NCI-H82 treated with DMSO at 0.1 percent for 48 hours (cell line): ENCODE results near the gene TMOD3.
"Not testable (repeated sequence)": the region's sequence is repeated elsewhere in the genome, so short reads cannot be mapped to it uniquely, and the experiment has no call there.

Source experiments
- DNase-seq: peaks from one replicate; lab custom pipeline; 2025; ENCODE audit not compliant: unreplicated experiment; lab: John Stamatoyannopoulos, UW

Gene TMOD3

DNA sequence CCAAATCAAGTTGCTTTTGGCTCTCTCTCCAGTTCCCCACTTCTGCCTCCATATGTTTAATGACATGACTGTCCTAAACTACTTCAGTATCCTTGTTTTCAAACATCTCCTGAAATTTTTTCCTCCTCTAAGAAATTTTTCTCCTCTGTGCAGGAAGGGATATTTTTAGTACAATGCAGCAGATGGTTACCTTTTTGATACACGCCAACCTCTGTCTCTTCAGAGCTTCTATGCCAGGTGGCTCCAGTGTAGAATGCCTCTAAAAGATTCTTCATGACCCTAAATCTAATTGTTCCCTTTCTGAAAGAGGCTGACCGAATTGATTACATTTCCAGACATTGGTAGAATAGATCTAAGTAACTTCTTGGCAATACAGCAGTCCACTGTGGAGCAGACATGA is 33.7 kb downstream of the TMOD3 start:
- DNase-seq = no peak

DNA sequence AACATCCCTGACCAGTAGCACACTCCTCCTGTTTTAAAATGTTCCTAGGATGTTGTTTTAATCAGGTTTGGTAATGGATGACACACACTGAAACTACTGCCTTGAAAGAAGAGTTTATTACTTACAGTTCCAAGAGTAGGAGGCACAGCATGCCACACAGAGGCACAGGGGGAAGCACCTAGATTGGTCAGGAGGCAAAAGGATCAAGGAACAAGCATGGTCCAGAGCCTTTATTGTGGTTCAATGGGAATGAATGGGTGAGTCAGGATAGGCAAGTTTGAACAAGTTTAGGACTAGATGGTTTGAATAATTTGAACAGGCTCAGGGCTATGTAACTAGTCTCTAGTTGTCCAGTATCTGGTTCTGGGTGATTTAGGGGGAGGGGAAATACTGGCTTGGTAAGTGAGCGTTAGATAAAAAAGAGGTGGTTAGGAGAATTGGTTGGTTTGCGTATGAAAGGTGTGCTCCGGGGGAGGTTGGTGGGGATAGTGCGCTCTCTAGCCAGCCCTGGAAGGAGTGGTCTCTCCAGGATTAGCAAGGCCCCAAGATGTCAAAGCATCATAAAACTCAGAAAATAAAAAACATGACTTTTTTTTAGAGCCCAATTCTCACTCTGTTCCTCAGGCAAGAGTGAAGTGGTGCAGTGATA is 35.1 kb downstream of the TMOD3 start:
- DNase-seq = no peak

- DNase-seq = no peak
Measured at GRCh38 chr15:51865317-51865716, 35.9 kb downstream of the TMOD3 start.

DNA sequence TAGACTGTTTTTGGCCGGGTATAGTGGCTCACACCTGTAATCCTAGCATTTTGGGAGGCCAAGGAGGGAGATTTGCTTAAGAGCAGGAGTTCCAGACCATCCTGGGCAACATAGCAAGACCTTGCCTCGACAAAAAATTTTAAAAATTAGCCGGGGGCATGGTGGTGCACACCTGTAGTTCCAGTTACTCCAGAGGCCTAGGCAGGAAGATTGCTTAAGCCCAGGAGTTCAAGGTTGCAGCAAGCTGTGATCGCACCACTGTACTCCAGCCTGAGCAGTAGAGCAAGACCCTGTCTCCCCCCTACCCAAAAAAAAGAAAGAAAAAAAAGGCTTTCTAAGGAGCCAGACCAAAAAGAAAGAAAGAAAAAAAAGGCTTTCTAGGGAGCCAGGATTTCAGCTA is 36.7 kb downstream of the TMOD3 start:
- DNase-seq = no peak

- DNase-seq = no peak
Measured at GRCh38 chr15:51866751-51867150, 37.3 kb downstream of the TMOD3 start.

GRCh38 chr15:51869060-51869421 is 39.6 kb downstream of the TMOD3 start:
- DNase-seq = no peak

- no peak for DNase-seq
Measured at GRCh38 chr15:51870774-51871173, 41.3 kb downstream of the TMOD3 start.

GRCh38 chr15:51874751-51875644 is 45.5 kb downstream of the TMOD3 start:
- no peak for DNase-seq

- DNase-seq = no peak
Measured at GRCh38 chr15:51876169-51876568, 46.7 kb downstream of the TMOD3 start.

DNA sequence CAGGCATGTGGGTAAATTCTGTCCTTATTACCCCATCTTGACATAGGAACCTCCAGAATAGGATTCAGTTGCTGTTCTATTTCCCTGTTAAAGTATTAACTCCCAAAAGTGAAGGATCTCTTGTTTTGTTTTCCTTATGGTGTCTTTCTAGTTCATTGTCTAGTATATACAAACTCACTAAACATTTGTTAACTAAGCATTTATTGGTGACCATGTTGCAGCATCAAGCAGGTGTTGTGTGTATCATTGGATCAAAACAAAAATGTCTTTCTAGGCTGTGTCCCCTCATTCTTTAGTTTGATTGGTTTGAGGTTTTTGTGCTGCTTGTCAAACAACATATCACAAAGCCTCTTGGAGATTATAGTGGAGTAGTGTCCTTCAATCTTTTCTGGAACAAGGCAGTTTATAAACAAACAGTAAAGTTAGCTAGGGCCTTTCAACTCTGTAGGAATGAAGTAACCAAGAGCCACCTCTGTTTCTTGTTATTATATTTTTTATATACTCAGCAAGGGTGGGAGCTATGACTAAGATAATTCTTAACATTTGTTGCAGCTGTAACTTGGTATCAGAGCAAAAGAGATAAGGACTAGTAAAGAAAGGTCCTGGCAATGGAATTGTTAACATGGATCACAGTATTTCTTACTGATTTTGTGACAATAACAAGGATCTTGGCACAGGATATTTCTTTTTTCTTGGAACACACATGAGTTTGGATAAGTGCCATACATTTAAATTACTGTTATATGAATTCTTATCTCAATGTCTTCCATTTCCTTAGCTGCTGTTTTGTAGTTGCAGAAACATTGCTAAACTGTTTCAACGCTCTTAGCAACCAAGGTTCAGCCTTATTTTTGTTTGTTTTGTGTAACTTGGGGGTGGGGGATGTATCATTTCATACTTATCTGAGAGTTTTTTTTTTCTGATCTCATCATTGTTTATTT is 49.3 kb downstream of the TMOD3 start:
- no peak for DNase-seq

GRCh38 chr15:51879555-51879954 is 50.1 kb downstream of the TMOD3 start:
- no peak for DNase-seq

GRCh38 chr15:51883271-51883837 is 53.9 kb downstream of the TMOD3 start:
- no peak for DNase-seq

GRCh38 chr15:51884041-51884440 is 54.6 kb downstream of the TMOD3 start:
- no peak for DNase-seq

- no peak for DNase-seq
Measured at GRCh38 chr15:51884517-51885236, 55.2 kb downstream of the TMOD3 start.

DNA sequence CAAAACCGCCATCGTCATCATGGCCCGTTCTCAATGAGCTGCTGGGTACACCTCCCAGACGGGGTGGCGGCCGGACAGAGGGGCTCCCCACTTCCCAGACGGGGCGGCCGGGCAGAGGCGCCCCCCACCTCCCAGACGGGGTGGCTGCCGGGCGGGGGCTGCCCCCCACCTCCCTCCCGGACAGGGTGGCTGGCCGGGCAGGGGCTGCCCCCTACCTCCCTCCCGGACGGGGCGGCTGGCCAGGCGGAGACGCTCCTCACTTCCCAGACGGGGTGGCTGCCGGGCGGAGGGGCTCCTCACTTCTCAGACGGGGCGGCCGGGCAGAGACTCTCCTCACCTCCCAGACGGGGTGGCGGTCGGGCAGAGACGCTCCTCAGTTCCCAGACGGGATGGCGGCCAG is 56.3 kb downstream of the TMOD3 start:
- not testable (repeated sequence) for DNase-seq

- no peak for DNase-seq
Measured at GRCh38 chr15:51887887-51888592, 58.6 kb downstream of the TMOD3 start.

DNA sequence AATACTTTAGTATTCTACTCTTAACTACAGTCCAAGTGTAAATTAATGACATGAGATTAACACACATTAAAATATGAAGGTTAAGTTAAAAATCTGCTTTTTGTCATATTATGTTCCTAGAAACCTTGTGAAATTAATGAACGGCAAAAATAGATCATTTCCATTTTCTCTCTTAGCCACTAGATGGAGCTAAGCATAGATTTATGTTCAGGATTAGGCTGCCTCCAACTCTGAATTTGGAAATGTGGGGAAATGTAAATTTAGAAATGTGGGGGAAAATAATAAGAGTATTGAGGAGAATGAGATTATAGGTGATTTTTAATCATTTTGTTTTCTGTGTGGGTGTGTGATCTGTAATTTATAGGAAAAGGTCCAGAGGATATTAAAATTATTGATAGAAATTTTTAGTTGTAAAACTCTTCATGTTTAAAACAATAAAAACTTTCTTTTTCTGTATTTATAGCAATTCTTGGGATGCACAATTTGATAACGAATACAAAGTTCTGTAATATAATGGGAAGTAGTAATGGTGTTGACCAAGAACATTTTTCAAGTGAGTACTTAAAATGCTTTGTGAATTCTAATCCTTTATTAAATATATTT is 59.2 kb downstream of the TMOD3 start:
- no peak for DNase-seq

DNA sequence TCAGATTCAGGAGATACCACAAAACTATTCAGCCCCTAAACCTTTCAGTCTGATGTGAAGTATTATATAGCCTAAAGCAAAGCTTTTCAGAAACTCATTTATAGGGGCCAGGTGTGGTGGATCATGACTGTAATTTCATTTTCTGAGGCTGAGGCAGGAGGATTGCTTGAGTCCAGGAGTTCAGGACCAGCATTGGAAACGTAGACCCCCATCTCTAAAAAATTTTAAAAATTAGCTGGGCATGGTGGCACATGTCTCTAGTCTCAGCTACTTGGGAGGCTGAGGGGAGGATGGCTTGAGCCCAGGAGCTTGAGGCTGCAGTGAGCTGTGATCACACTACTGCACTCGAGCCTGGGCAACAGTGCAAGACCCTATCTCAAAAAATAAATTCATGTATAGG is 60.0 kb downstream of the TMOD3 start:
- no peak for DNase-seq

DNA sequence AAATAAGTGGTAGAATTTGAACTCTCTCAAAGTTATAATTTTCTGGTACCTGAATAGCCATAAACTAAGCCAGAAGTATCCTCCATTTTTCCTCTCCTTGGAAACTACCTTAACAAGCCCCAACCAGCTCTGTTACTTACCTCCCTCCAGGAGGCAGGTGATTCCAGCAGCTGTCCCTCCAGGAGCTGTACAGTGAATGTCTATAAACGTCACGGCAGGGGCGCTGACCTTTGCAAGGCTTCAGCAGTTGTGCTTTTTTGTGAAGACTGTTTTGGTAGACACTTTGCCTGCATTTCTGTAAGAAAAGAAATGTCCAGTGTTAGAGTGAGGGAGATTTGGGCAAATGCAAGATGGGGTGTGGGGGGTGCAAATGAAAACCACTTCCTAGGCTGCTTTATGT is 75.0 kb downstream of the TMOD3 start:
- no peak for DNase-seq
